DND-41 (cell line): ENCODE measurements around the gene DUSP5.

Experiments used
- CTCF ChIP-seq: IDR thresholded peaks from 2 replicates; pipeline ENCODE4 v1.5.1; 2012; ENCODE audit warnings: borderline replicate concordance, low read length, moderate library complexity, mild to moderate bottlenecking; ENCODE audit not compliant: poor library complexity, severe bottlenecking; ENCODE audit errors: extremely low read depth
- EZH2 ChIP-seq: IDR thresholded peaks from 3 replicates; pipeline ENCODE4 v1.6.1; 2012; ENCODE audit warnings: borderline replicate concordance, low read depth, mild to moderate bottlenecking, moderate library complexity, low read length, inconsistent platforms; ENCODE audit not compliant: severe bottlenecking

GRCh38 chr10:110546077-110546476 lies 48.4 kb downstream of the DUSP5 start:
- TF ChIP-seq EZH2 (no peak), CTCF (no peak)
